ENCODE results near the gene PDE1A. TPM values are rescaled to one million over a fixed set of nuclear protein-coding genes. Genes with fewer than 3 reads are reported as not detected.

Gene PDE1A
- total RNA-seq, 1 donor from 2014 or later: 14.5 TPM

GRCh38 chr2:182167882-182168281, 259.0 kb downstream of the PDE1A start:
- intact Hi-C loops (cut with DNase I): no loop called here
- Histone ChIP-seq H3K27me3 (no peaks in the 10 kb centered on the region), H3K4me3 (no peak overlapping the region), H3K9me3 (no peaks in the 10 kb centered on the region), H3K36me3 (no peaks in the 10 kb centered on the region), H3K27ac (no peak overlapping the region), H3K4me1 (no peaks in the 10 kb centered on the region)
- DNase-seq (ENCODE audit: extremely low spot score in 2 of 2): no peak
- TF ChIP-seq POLR2A (IDR thresholded peaks at IDR 0.05): no peak
- no peak for TF ChIP-seq POLR2AphosphoS5 (IDR thresholded peaks at IDR 0.05; ENCODE audit: insufficient read depth in 1 of 2, low read depth in 1 of 2)
- TF ChIP-seq CTCF (IDR thresholded peaks at IDR 0.05): no peak

- H3K9me3 ChIP-seq: no peaks in the 10 kb centered on the region
- intact Hi-C loops (cut with DNase I): no loop called here
- no peak overlapping the region for H3K4me3 ChIP-seq
- no peaks in the 10 kb centered on the region for H3K27me3 ChIP-seq
- no peak overlapping the region for H3K27ac ChIP-seq
- no peaks in the 10 kb centered on the region for H3K4me1 ChIP-seq
- no peak for DNase-seq (ENCODE audit: extremely low spot score in 2 of 2)
- no peaks in the 10 kb centered on the region for H3K36me3 ChIP-seq
- no peak for TF ChIP-seq POLR2AphosphoS5 (IDR thresholded peaks at IDR 0.05; ENCODE audit: insufficient read depth in 1 of 2, low read depth in 1 of 2)
- TF ChIP-seq CTCF (IDR thresholded peaks at IDR 0.05): no peak
- no peak for TF ChIP-seq POLR2A (IDR thresholded peaks at IDR 0.05)
These were observed 260.0 kb downstream of the PDE1A start for GRCh38 chr2:182166841-182167240.

- no peaks in the 10 kb centered on the region for H3K9me3 ChIP-seq
- intact Hi-C loops (cut with DNase I): no loop called here
- no peak for TF ChIP-seq POLR2A (IDR thresholded peaks at IDR 0.05)
- TF ChIP-seq CTCF (IDR thresholded peaks at IDR 0.05): no peak
- TF ChIP-seq POLR2AphosphoS5 (IDR thresholded peaks at IDR 0.05; ENCODE audit: insufficient read depth in 1 of 2, low read depth in 1 of 2): no peak
- H3K4me1 ChIP-seq: no peaks in the 10 kb centered on the region
- H3K4me3 ChIP-seq: no peak overlapping the region
- H3K36me3 ChIP-seq: no peaks in the 10 kb centered on the region
- no peak for DNase-seq (ENCODE audit: extremely low spot score in 2 of 2)
- H3K27me3 ChIP-seq: no peaks in the 10 kb centered on the region
- H3K27ac ChIP-seq: no peak overlapping the region
These were observed 260.4 kb downstream of the PDE1A start for GRCh38 chr2:182166406-182166805.

DNA sequence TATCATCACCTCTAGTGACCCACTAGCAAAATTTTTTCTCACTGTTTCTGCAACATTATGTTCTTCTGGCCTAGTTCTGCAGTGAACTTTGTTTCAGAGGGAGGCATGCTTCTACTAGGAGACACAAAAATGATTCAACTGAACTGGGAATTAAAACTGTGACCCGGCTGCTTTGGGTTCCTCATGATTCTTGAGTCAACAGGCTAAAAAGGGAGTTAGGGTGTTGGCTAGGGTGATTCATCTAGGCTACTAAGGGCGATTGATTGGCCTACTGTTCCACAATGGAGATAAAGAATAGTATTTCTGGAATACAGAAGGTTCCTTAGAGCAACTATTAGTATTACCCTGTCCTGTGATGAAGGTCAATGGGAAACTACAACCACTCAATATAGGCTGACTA, 261.6 kb downstream of the PDE1A start:
- TF ChIP-seq POLR2A (IDR thresholded peaks at IDR 0.05) (no peak), POLR2AphosphoS5 (IDR thresholded peaks at IDR 0.05; ENCODE audit: insufficient read depth in 1 of 2, low read depth in 1 of 2) (no peak), CTCF (IDR thresholded peaks at IDR 0.05) (no peak)
- H3K4me3 ChIP-seq: no peak overlapping the region
- no peak for DNase-seq (ENCODE audit: extremely low spot score in 2 of 2)
- H3K27me3 ChIP-seq: no peaks in the 10 kb centered on the region
- no peaks in the 10 kb centered on the region for H3K36me3 ChIP-seq
- intact Hi-C loops (cut with DNase I): no loop called here
- H3K4me1 ChIP-seq: no peaks in the 10 kb centered on the region
- H3K9me3 ChIP-seq: no peaks in the 10 kb centered on the region
- H3K27ac ChIP-seq: no peak overlapping the region

- H3K9me3 ChIP-seq: no peaks in the 10 kb centered on the region
- intact Hi-C loops (cut with DNase I): no loop called here
- no peak overlapping the region for H3K4me3 ChIP-seq
- TF ChIP-seq POLR2A (IDR thresholded peaks at IDR 0.05): no peak
- no peak for TF ChIP-seq CTCF (IDR thresholded peaks at IDR 0.05)
- TF ChIP-seq POLR2AphosphoS5 (IDR thresholded peaks at IDR 0.05; ENCODE audit: insufficient read depth in 1 of 2, low read depth in 1 of 2): no peak
- no peak for DNase-seq (ENCODE audit: extremely low spot score in 2 of 2)
- H3K27me3 ChIP-seq: no peaks in the 10 kb centered on the region
- H3K36me3 ChIP-seq: no peaks in the 10 kb centered on the region
- no peaks in the 10 kb centered on the region for H3K4me1 ChIP-seq
- H3K27ac ChIP-seq: no peak overlapping the region
These were observed 262.1 kb downstream of the PDE1A start for GRCh38 chr2:182164686-182165085.
